HCT116 (cell line): ENCODE data around the gene TMSB10. TPM values are rescaled to one million over a fixed set of nuclear protein-coding genes. Genes with fewer than 3 reads are reported as not detected.

Experiments
- ATAC-seq: fragments of 200-7000 bp; cut with Tn5 transposase; 2 replicates; pipeline ENCODE4 v1.9.1; 2020; ENCODE audit warnings: mild to moderate bottlenecking, moderate library complexity
- BruUV-seq: library from RNA; stranded (reverse); fragments of 400-500 nt; replicated peaks from 2 replicates; lab custom pipeline; 2021; lab: Mats Ljungman, UMichigan
- CTCF ChIA-PET: fragments of 300-600 bp; sonication (Branson Sonifier 250); formaldehyde crosslinking; loops from one replicate; lab custom pipeline; 2021; ENCODE audit warnings: antibody characterized with exemption; lab: Charles Lee
- POLR2A ChIA-PET: fragments of 300-600, 350-600 bp; sonication (Branson Sonifier 250); formaldehyde crosslinking; loops from one replicate; lab custom pipeline; 2021; ENCODE audit warnings: antibody characterized with exemption; lab: Charles Lee
- RAD21 ChIA-PET, 2 experiments: fragments of 300-600 bp; sonication (Branson Sonifier 250); formaldehyde crosslinking; loops; one replicate each; lab custom pipeline; 2023; ENCODE audit warnings: low total read pairs in 2 of 2; ENCODE audit not compliant: uncharacterized antibody in 2 of 2, unreplicated experiment in 2 of 2, low non-redundant PET in 1 of 2; lab: Charles Lee
- DNase-seq: peaks from one replicate; pipeline ENCODE4 v3.0.0-alpha.2; 2010; ENCODE audit warnings: low read depth, low spot score
- H2AFZ ChIP-seq: fragments of 200-600 bp; shearing (Covaris generic), sonication (generic); 2 replicates; pipeline ENCODE4 v1.6.1; 2017; ENCODE audit warnings: low read depth, mixed run types, mixed read lengths, antibody characterized with exemption, low read length; ENCODE audit not compliant: poor library complexity, severe bottlenecking
- H3K27ac ChIP-seq: 2 replicates; pipeline ENCODE4 v1.5.1; 2012; ENCODE audit warnings: low read depth, low read length
- H3K27me3 ChIP-seq: fragments of 200-600 bp; sonication (generic); 2 replicates; pipeline ENCODE4 v1.6.1; 2016; ENCODE audit warnings: mixed run types, low read length, mixed read lengths; ENCODE audit not compliant: insufficient read depth
- H3K36me3 ChIP-seq, 2 experiments: fragments of 200-500 bp in 1 of 2; fragments of 200-600 bp in 1 of 2; sonication (Bioruptor generic) in 1 of 2; sonication (generic) in 1 of 2; 2 replicates each; pipeline versions ENCODE4 v1.5.1 to v1.6.1; 2014 to 2016; ENCODE audit warnings: low read length in 2 of 2, inconsistent platforms in 1 of 2, mixed read lengths in 1 of 2, mixed run types in 1 of 2; ENCODE audit not compliant: insufficient read depth in 2 of 2, control insufficient read depth in 1 of 2
- H3K4me1 ChIP-seq, 2 experiments: fragments of 200-600 bp in 1 of 2; sonication (generic) in 1 of 2; 2 replicates each; pipeline versions ENCODE4 v1.5.1 to v1.6.1; 2012 to 2017; ENCODE audit warnings: low read length in 2 of 2, inconsistent platforms in 1 of 2, mild to moderate bottlenecking in 1 of 2, mixed read lengths in 1 of 2, mixed run types in 1 of 2, moderate library complexity in 1 of 2; ENCODE audit not compliant: insufficient read depth in 2 of 2, control insufficient read depth in 1 of 2
- H3K4me2 ChIP-seq: fragments of 200-600 bp; sonication (generic); 2 replicates; pipeline ENCODE4 v1.6.1; 2017; ENCODE audit warnings: mixed run types, low read length, mixed read lengths
- H3K4me3 ChIP-seq, 2 experiments: fragments of 200-600 bp in 1 of 2; sonication (generic) in 1 of 2; replicated peaks in 1 of 2; 2 replicates each; pipeline ENCODE4 v1.5.1; 2011 to 2016; ENCODE audit warnings: low read length in 2 of 2, control low read depth in 1 of 2, low read depth in 1 of 2, mild to moderate bottlenecking in 1 of 2, mixed read lengths in 1 of 2, mixed run types in 1 of 2
- H3K79me2 ChIP-seq: fragments of 200-600 bp; sonication (generic); 2 replicates; pipeline ENCODE4 v1.6.1; 2017; ENCODE audit warnings: mild to moderate bottlenecking, mixed run types, low read length, moderate library complexity, mixed read lengths; ENCODE audit not compliant: insufficient read depth
- H3K9ac ChIP-seq: fragments of 200-600 bp; sonication (generic); 2 replicates; pipeline ENCODE4 v1.6.1; 2016; ENCODE audit warnings: low read length, mixed read lengths
- H3K9me2 ChIP-seq: fragments of 200-600 bp; sonication (generic), shearing (Covaris generic); 2 replicates; pipeline ENCODE4 v1.6.1; 2017; ENCODE audit warnings: mixed run types, mild to moderate bottlenecking, moderate library complexity; ENCODE audit not compliant: insufficient read depth
- H3K9me3 ChIP-seq, 2 experiments: fragments of 200-500 bp in 1 of 2; fragments of 200-600 bp in 1 of 2; sonication (Bioruptor generic) in 1 of 2; sonication (generic) in 1 of 2; 2 replicates each; pipeline ENCODE4 v1.6.1; 2014 to 2017; ENCODE audit warnings: low read length in 2 of 2, mixed read lengths in 2 of 2, inconsistent platforms in 1 of 2, low read depth in 1 of 2, mild to moderate bottlenecking in 1 of 2, mixed run types in 1 of 2, moderate library complexity in 1 of 2; ENCODE audit not compliant: control insufficient read depth in 1 of 2, insufficient read depth in 1 of 2
- H4K20me1 ChIP-seq: fragments of 200-600 bp; sonication (generic), shearing (Covaris generic); 2 replicates; pipeline ENCODE4 v1.6.1; 2017; ENCODE audit warnings: mixed run types, mild to moderate bottlenecking, moderate library complexity; ENCODE audit not compliant: insufficient read depth
- CBX3 ChIP-seq: IDR thresholded peaks from 2 replicates; pipeline ENCODE4 v1.6.1; 2012; ENCODE audit warnings: low read depth
- CEBPB ChIP-seq: IDR thresholded peaks from 2 replicates; pipeline ENCODE4 v1.6.1; 2012; ENCODE audit warnings: low read depth
- EGR1 ChIP-seq: IDR thresholded peaks from 2 replicates; pipeline ENCODE4 v1.6.1; 2012; ENCODE audit warnings: low read depth
- EZH2phosphoT487 ChIP-seq: fragments of 200-600 bp; IDR thresholded peaks from 2 replicates; pipeline ENCODE4 v1.6.1; 2018; ENCODE audit warnings: antibody characterized with exemption, borderline replicate concordance
- FOSL1 ChIP-seq: IDR thresholded peaks from 2 replicates; pipeline ENCODE4 v1.6.1; 2012; ENCODE audit warnings: low read depth
- JUND ChIP-seq: IDR thresholded peaks from 2 replicates; pipeline ENCODE4 v1.6.1; 2012
- POLR2A ChIP-seq: IDR thresholded peaks from 2 replicates; pipeline ENCODE4 v1.7.0; 2011; ENCODE audit warnings: borderline replicate concordance; ENCODE audit not compliant: insufficient read depth, insufficient read length; ENCODE audit errors: extremely low read depth
- RAD21 ChIP-seq: IDR thresholded peaks from 2 replicates; pipeline ENCODE4 v1.6.1; 2012; ENCODE audit warnings: low read depth, mild to moderate bottlenecking
- SIN3A ChIP-seq: IDR thresholded peaks from 2 replicates; pipeline ENCODE4 v1.6.1; 2012; ENCODE audit warnings: low read depth
- SP1 ChIP-seq: IDR thresholded peaks from 2 replicates; pipeline ENCODE4 v1.6.1; 2012; ENCODE audit warnings: low read depth
- SRF ChIP-seq: IDR thresholded peaks from 2 replicates; pipeline ENCODE4 v1.6.1; 2012; ENCODE audit warnings: low read depth
- YY1 ChIP-seq: IDR thresholded peaks from 2 replicates; pipeline ENCODE4 v1.6.1; 2011; ENCODE audit warnings: low read length, low read depth, moderate library complexity, mild to moderate bottlenecking; ENCODE audit not compliant: insufficient replicate concordance; ENCODE audit errors: extremely low read depth
- ZNF274 ChIP-seq: fragments of 200-500 bp; sonication (Bioruptor generic); IDR thresholded peaks from 2 replicates; pipeline ENCODE4 v1.6.1; 2014; ENCODE audit warnings: mild to moderate bottlenecking, low read depth, low read length, inconsistent platforms
- intact Hi-C: fragments of 100-400 bp; cut with micrococcal nuclease; formaldehyde crosslinking; loops from 2 replicates; pipeline ENCODE4 v1.10.0; 2022
- total RNA-seq: library from RNA; stranded (reverse); gene quantifications from one replicate; pipeline ENCODE4 v1.2.1, GENCODE V29; 2021; ENCODE audit not compliant: unreplicated experiment
- TF ChIP-seq, protein P1 (sequence below): IDR thresholded peaks from 2 replicates; pipeline ENCODE4 v1.6.1; 2012; ENCODE audit warnings: low read depth
- TF ChIP-seq, protein P2 (sequence below): IDR thresholded peaks from 2 replicates; pipeline ENCODE4 v1.6.1; 2011; ENCODE audit warnings: mild to moderate bottlenecking, low read length, moderate library complexity; ENCODE audit not compliant: insufficient replicate concordance; ENCODE audit errors: extremely low read depth
- TF ChIP-seq, protein P3 (sequence below), 3 experiments: fragments of 200-600 bp in 1 of 3; sonication (generic) in 1 of 3; IDR thresholded peaks in 2 of 3; conservative IDR thresholded peaks in 1 of 3; 2 replicates each; pipeline ENCODE4 v1.5.1; 2012 to 2017; ENCODE audit warnings: low read depth in 2 of 3, low read length in 2 of 3, antibody characterized with exemption in 1 of 3, borderline replicate concordance in 1 of 3, control low read depth in 1 of 3, mild to moderate bottlenecking in 1 of 3, mixed read lengths in 1 of 3, mixed run types in 1 of 3, moderate library complexity in 1 of 3; ENCODE audit not compliant: insufficient read depth in 1 of 3

The TMSB10 gene
- total RNA-seq, 1 experiment from 2014 or later, result 2,677 TPM

DNA sequence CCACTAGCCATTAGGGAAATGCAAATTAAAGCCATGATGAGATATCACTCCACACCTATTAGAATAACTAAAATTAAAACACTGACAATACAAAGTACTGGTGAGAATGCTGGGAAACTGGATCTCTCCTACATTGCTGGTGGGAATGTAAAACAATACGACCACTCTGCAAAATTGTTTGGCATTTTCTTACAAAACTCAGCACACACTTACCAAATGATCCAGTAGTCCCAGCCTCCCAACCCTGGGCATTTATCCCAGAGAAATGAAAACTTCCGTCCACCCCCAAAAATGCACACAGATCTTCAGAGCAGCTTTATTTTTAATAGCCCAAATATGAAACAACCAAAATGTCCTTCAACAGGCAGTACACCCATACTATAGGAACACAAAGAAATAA is 8.9 kb upstream of the TMSB10 start:
- Histone ChIP-seq H3K9me3 (no peaks in the 10 kb centered on the region), H3K9ac (no peak overlapping the region), H4K20me1 (no peaks in the 10 kb centered on the region), H3K27ac (no peak overlapping the region), H2AFZ (peak overlapping the region; percentile 59), H3K27me3 (no peaks in the 10 kb centered on the region), H3K4me3 (no peak overlapping the region), H3K36me3 (no peaks in the 10 kb centered on the region), H3K4me2 (no peak overlapping the region), H3K79me2 (no peaks in the 10 kb centered on the region), H3K9me2 (no peaks in the 10 kb centered on the region), H3K4me1 (peaks cover 0 to 29% of the 10 kb centered on the region in 2 experiments; a peak in 2 of 4 replicates)
- no peak for TF ChIP-seq SP1
- no peak for TF ChIP-seq EZH2phosphoT487
- TF ChIP-seq POLR2A, result no peak
- no peak for TF ChIP-seq YY1
- no peak for TF ChIP-seq FOSL1
- TF ChIP-seq CEBPB, result no peak
- no peak for TF ChIP-seq JUND
- no peak for TF ChIP-seq CBX3
- TF ChIP-seq, protein P1, sequence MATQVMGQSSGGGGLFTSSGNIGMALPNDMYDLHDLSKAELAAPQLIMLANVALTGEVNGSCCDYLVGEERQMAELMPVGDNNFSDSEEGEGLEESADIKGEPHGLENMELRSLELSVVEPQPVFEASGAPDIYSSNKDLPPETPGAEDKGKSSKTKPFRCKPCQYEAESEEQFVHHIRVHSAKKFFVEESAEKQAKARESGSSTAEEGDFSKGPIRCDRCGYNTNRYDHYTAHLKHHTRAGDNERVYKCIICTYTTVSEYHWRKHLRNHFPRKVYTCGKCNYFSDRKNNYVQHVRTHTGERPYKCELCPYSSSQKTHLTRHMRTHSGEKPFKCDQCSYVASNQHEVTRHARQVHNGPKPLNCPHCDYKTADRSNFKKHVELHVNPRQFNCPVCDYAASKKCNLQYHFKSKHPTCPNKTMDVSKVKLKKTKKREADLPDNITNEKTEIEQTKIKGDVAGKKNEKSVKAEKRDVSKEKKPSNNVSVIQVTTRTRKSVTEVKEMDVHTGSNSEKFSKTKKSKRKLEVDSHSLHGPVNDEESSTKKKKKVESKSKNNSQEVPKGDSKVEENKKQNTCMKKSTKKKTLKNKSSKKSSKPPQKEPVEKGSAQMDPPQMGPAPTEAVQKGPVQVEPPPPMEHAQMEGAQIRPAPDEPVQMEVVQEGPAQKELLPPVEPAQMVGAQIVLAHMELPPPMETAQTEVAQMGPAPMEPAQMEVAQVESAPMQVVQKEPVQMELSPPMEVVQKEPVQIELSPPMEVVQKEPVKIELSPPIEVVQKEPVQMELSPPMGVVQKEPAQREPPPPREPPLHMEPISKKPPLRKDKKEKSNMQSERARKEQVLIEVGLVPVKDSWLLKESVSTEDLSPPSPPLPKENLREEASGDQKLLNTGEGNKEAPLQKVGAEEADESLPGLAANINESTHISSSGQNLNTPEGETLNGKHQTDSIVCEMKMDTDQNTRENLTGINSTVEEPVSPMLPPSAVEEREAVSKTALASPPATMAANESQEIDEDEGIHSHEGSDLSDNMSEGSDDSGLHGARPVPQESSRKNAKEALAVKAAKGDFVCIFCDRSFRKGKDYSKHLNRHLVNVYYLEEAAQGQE, result no peak
- TF ChIP-seq SRF, result no peak
- TF ChIP-seq, protein P2, sequence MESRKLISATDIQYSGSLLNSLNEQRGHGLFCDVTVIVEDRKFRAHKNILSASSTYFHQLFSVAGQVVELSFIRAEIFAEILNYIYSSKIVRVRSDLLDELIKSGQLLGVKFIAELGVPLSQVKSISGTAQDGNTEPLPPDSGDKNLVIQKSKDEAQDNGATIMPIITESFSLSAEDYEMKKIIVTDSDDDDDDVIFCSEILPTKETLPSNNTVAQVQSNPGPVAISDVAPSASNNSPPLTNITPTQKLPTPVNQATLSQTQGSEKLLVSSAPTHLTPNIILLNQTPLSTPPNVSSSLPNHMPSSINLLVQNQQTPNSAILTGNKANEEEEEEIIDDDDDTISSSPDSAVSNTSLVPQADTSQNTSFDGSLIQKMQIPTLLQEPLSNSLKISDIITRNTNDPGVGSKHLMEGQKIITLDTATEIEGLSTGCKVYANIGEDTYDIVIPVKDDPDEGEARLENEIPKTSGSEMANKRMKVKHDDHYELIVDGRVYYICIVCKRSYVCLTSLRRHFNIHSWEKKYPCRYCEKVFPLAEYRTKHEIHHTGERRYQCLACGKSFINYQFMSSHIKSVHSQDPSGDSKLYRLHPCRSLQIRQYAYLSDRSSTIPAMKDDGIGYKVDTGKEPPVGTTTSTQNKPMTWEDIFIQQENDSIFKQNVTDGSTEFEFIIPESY, result no peak
- no peak for TF ChIP-seq ZNF274
- no peak for TF ChIP-seq EGR1
- TF ChIP-seq SIN3A, result no peak
- no peak for TF ChIP-seq RAD21
- TF ChIP-seq, protein P3, sequence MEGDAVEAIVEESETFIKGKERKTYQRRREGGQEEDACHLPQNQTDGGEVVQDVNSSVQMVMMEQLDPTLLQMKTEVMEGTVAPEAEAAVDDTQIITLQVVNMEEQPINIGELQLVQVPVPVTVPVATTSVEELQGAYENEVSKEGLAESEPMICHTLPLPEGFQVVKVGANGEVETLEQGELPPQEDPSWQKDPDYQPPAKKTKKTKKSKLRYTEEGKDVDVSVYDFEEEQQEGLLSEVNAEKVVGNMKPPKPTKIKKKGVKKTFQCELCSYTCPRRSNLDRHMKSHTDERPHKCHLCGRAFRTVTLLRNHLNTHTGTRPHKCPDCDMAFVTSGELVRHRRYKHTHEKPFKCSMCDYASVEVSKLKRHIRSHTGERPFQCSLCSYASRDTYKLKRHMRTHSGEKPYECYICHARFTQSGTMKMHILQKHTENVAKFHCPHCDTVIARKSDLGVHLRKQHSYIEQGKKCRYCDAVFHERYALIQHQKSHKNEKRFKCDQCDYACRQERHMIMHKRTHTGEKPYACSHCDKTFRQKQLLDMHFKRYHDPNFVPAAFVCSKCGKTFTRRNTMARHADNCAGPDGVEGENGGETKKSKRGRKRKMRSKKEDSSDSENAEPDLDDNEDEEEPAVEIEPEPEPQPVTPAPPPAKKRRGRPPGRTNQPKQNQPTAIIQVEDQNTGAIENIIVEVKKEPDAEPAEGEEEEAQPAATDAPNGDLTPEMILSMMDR (IDR thresholded peaks at IDR 0.05 in 2 of 3, conservative IDR thresholded peaks at IDR 0.05 in 1 of 3; ENCODE audit: borderline replicate concordance in 1 of 3, insufficient read depth in 1 of 3, low read depth in 2 of 3, low read length in 2 of 3), result no peak
- intact Hi-C loops, result no loop called here
- DNase-seq (no peak), ATAC-seq (no peak)
- BruUV-seq, result no TSS peak
- ChIA-PET RAD21 (no interaction called here), POLR2A (no interaction called here), CTCF (no interaction called here)
